ENCODE data around the gene EGFR. TPM values are rescaled to one million over a fixed set of nuclear protein-coding genes. Genes with fewer than 3 reads are reported as not detected.

The EGFR gene
- total RNA-seq, 4 donors from 2014 or later, result 36.4 to 73.6 (median 38.7) TPM

- intact Hi-C loops (cut with DNase I; ENCODE audit: low total_unique reads), result no loop called here
Measured at GRCh38 chr7:55193245-55193644, 174.4 kb downstream of the EGFR start.

GRCh38 chr7:55194522-55194921, 175.7 kb downstream of the EGFR start:
- intact Hi-C loops (cut with DNase I; ENCODE audit: low total_unique reads), result no loop called here
- H3K27me3 ChIP-seq, result no peaks in the 10 kb centered on the region
- no peaks in the 10 kb centered on the region for H3K4me1 ChIP-seq
- no peak for TF ChIP-seq CTCF (IDR thresholded peaks at IDR 0.05)
- no peak for TF ChIP-seq POLR2A (IDR thresholded peaks at IDR 0.05)
- H3K9me3 ChIP-seq, result no peaks in the 10 kb centered on the region
- no peak for DNase-seq
- no peak overlapping the region for H3K4me3 ChIP-seq
- H3K27ac ChIP-seq, result no peak overlapping the region
- no peaks in the 10 kb centered on the region for H3K36me3 ChIP-seq

More at GRCh38 chr7:55193245-55193644, 174.4 kb downstream of the EGFR start:
- Histone ChIP-seq H3K27me3 (no peaks in the 10 kb centered on the region), H3K4me3 (no peak overlapping the region), H3K36me3 (no peaks in the 10 kb centered on the region), H3K4me1 (no peaks in the 10 kb centered on the region), H3K9me3 (no peaks in the 10 kb centered on the region), H3K27ac (peak overlapping the region in 1 of 2 donors; percentile 30)
- TF ChIP-seq CTCF (IDR thresholded peaks at IDR 0.05) (no peak), POLR2A (IDR thresholded peaks at IDR 0.05) (no peak)
- DNase-seq, result no peak

GRCh38 chr7:55198634-55199392, 180.0 kb downstream of the EGFR start:
- Histone ChIP-seq H3K4me1 (no peaks in the 10 kb centered on the region), H3K9me3 (no peaks in the 10 kb centered on the region), H3K27me3 (no peaks in the 10 kb centered on the region), H3K36me3 (no peaks in the 10 kb centered on the region), H3K4me3 (no peak overlapping the region), H3K27ac (no peak overlapping the region)
- TF ChIP-seq CTCF (IDR thresholded peaks at IDR 0.05), result no peak
- no peak for TF ChIP-seq POLR2A (IDR thresholded peaks at IDR 0.05)
- intact Hi-C loops (cut with DNase I; ENCODE audit: low total_unique reads), result no loop called here
- DNase-seq, result no peak

- no peak overlapping the region for H3K27ac ChIP-seq
- H3K9me3 ChIP-seq, result no peaks in the 10 kb centered on the region
- H3K4me1 ChIP-seq, result no peaks in the 10 kb centered on the region
- no peak for DNase-seq
- H3K36me3 ChIP-seq, result no peaks in the 10 kb centered on the region
- H3K27me3 ChIP-seq, result no peaks in the 10 kb centered on the region
- intact Hi-C loops (cut with DNase I; ENCODE audit: low total_unique reads), result no loop called here
- TF ChIP-seq POLR2A (IDR thresholded peaks at IDR 0.05) (no peak), CTCF (IDR thresholded peaks at IDR 0.05) (no peak)
- H3K4me3 ChIP-seq, result no peak overlapping the region
Measured at GRCh38 chr7:55199418-55199817, 180.6 kb downstream of the EGFR start.

GRCh38 chr7:55200441-55200840, 181.6 kb downstream of the EGFR start:
- no peaks in the 10 kb centered on the region for H3K27me3 ChIP-seq
- no peak overlapping the region for H3K27ac ChIP-seq
- TF ChIP-seq CTCF (IDR thresholded peaks at IDR 0.05) (no peak), POLR2A (IDR thresholded peaks at IDR 0.05) (no peak)
- intact Hi-C loops (cut with DNase I; ENCODE audit: low total_unique reads), result no loop called here
- no peak overlapping the region for H3K4me3 ChIP-seq
- no peak for DNase-seq
- H3K36me3 ChIP-seq, result no peaks in the 10 kb centered on the region
- no peaks in the 10 kb centered on the region for H3K4me1 ChIP-seq
- H3K9me3 ChIP-seq, result no peaks in the 10 kb centered on the region

All from uterus (tissue), 4 donors.